Measurements from ENCODE around the gene ZBTB24.

ZBTB24 gene

GRCh38 chr6:109516929-109517328, 33.9 kb upstream of the ZBTB24 start:
- no peak for DNase-seq (ENCODE audit: low spot score)
- TF ChIP-seq CTCF (IDR thresholded peaks at IDR 0.05; ENCODE audit: extremely low read depth, missing control alignments), result no peak

GRCh38 chr6:109515781-109516409, 32.9 kb upstream of the ZBTB24 start:
- DNase-seq (ENCODE audit: low spot score), result no peak
- TF ChIP-seq CTCF (IDR thresholded peaks at IDR 0.05; ENCODE audit: extremely low read depth, missing control alignments), result no peak

- no peak for DNase-seq (ENCODE audit: low spot score)
- no peak for TF ChIP-seq CTCF (IDR thresholded peaks at IDR 0.05; ENCODE audit: extremely low read depth, missing control alignments)
Measured at GRCh38 chr6:109514946-109515345, 31.9 kb upstream of the ZBTB24 start.

- TF ChIP-seq CTCF (IDR thresholded peaks at IDR 0.05; ENCODE audit: extremely low read depth, missing control alignments), result no peak
- DNase-seq (ENCODE audit: low spot score), result no peak
Measured at GRCh38 chr6:109513571-109514071, 30.6 kb upstream of the ZBTB24 start.

GRCh38 chr6:109512271-109512817, 29.3 kb upstream of the ZBTB24 start:
- no peak for TF ChIP-seq CTCF (IDR thresholded peaks at IDR 0.05; ENCODE audit: extremely low read depth, missing control alignments)
- no peak for DNase-seq (ENCODE audit: low spot score)

- DNase-seq (ENCODE audit: low spot score), result no peak
Measured at GRCh38 chr6:109511832-109512231, 28.8 kb upstream of the ZBTB24 start.

More at GRCh38 chr6:109511832-109512231, 28.8 kb upstream of the ZBTB24 start:
- TF ChIP-seq CTCF (IDR thresholded peaks at IDR 0.05; ENCODE audit: extremely low read depth, missing control alignments), result no peak

Measured in GM20000 (cell line).